Liver (tissue), 9 donors: ENCODE results near the gene SH3PXD2B. TPM values are rescaled to one million over a fixed set of nuclear protein-coding genes. Genes with fewer than 3 reads are reported as not detected.

Experiments
- DNase-seq: peaks from one replicate; pipeline ENCODE4 v3.0.0-alpha.2; 2017; ENCODE audit warnings: low spot score
- H3K27ac ChIP-seq, 2 donors: one replicate each; pipeline ENCODE4 v1.7.0; 2013; ENCODE audit warnings: inconsistent platforms in 2 of 2, low read length in 2 of 2, control low read depth in 1 of 2, low read depth in 1 of 2, mild to moderate bottlenecking in 1 of 2
- H3K27me3 ChIP-seq, 4 donors: one replicate each; pipeline versions ENCODE4 v1.6.1 to v1.7.0; 2013; ENCODE audit warnings: low read length in 3 of 4, inconsistent platforms in 1 of 4, mild to moderate bottlenecking in 1 of 4, moderate library complexity in 1 of 4; ENCODE audit not compliant: control insufficient read depth in 4 of 4, insufficient read depth in 4 of 4
- H3K36me3 ChIP-seq, 4 donors: one replicate each; pipeline versions ENCODE4 v1.6.1 to v1.7.0; 2013; ENCODE audit warnings: low read length in 3 of 4, mild to moderate bottlenecking in 3 of 4, low read depth in 1 of 4, moderate library complexity in 1 of 4; ENCODE audit not compliant: control insufficient read depth in 4 of 4, insufficient read depth in 3 of 4
- H3K4me1 ChIP-seq, 4 donors: one replicate each; pipeline versions ENCODE4 v1.6.1 to v1.7.0; 2013; ENCODE audit warnings: low read length in 3 of 4, mild to moderate bottlenecking in 3 of 4, moderate library complexity in 1 of 4; ENCODE audit not compliant: control insufficient read depth in 4 of 4, insufficient read depth in 4 of 4
- H3K4me3 ChIP-seq, 3 donors: one replicate each; pipeline versions ENCODE4 v1.6.1 to v1.7.0; 2013; ENCODE audit warnings: low read length in 3 of 3, control low read depth in 1 of 3, low read depth in 1 of 3, mild to moderate bottlenecking in 1 of 3
- H3K9ac ChIP-seq, 2 donors: one replicate each; pipeline ENCODE4 v1.7.0; 2013; ENCODE audit warnings: low read length in 2 of 2, mild to moderate bottlenecking in 2 of 2, moderate library complexity in 2 of 2, control low read depth in 1 of 2, low read depth in 1 of 2
- H3K9me3 ChIP-seq, 4 donors: one replicate each; pipeline versions ENCODE4 v1.6.1 to v1.7.0; 2013; ENCODE audit warnings: low read length in 3 of 4; ENCODE audit not compliant: control insufficient read depth in 4 of 4
- EGR1 ChIP-seq, 2 donors: IDR thresholded peaks; 2 replicates each; pipeline ENCODE4 v1.6.1; 2016 to 2018; ENCODE audit warnings: antibody characterized with exemption in 2 of 2, low read depth in 2 of 2
- FOXA1 ChIP-seq: IDR thresholded peaks from 2 replicates; pipeline ENCODE4 v1.6.1; 2016; ENCODE audit warnings: antibody characterized with exemption
- FOXA2 ChIP-seq: IDR thresholded peaks from 2 replicates; pipeline ENCODE4 v1.6.1; 2016; ENCODE audit warnings: antibody characterized with exemption
- GABPA ChIP-seq, 2 donors: IDR thresholded peaks in 1 of 2; conservative IDR thresholded peaks in 1 of 2; 2 replicates each; pipeline ENCODE4 v1.6.1; 2016; ENCODE audit warnings: antibody characterized with exemption in 2 of 2, mild to moderate bottlenecking in 1 of 2, moderate library complexity in 1 of 2
- HNF4A ChIP-seq, 2 donors: conservative IDR thresholded peaks; 2 replicates each; pipeline ENCODE4 v1.6.1; 2016; ENCODE audit warnings: antibody characterized with exemption in 2 of 2, mild to moderate bottlenecking in 2 of 2
- HNF4G ChIP-seq: IDR thresholded peaks from 2 replicates; pipeline ENCODE4 v1.6.1; 2016; ENCODE audit warnings: antibody characterized with exemption
- JUND ChIP-seq, 2 donors: IDR thresholded peaks; 2 replicates each; pipeline ENCODE4 v1.6.1; 2016; ENCODE audit warnings: antibody characterized with exemption in 2 of 2
- NR2F2 ChIP-seq: IDR thresholded peaks from 2 replicates; pipeline ENCODE4 v1.6.1; 2016; ENCODE audit warnings: antibody characterized with exemption
- RAD21 ChIP-seq, 2 donors: IDR thresholded peaks; 2 replicates each; pipeline ENCODE4 v1.6.1; 2016; ENCODE audit warnings: antibody characterized with exemption in 2 of 2, mild to moderate bottlenecking in 2 of 2
- RXRA ChIP-seq, 2 donors: IDR thresholded peaks; 2 replicates each; pipeline ENCODE4 v1.6.1; 2017 to 2018; ENCODE audit warnings: antibody characterized with exemption in 2 of 2, mild to moderate bottlenecking in 1 of 2
- SP1 ChIP-seq: IDR thresholded peaks from 2 replicates; pipeline ENCODE4 v1.6.1; 2018; ENCODE audit warnings: antibody characterized with exemption, mild to moderate bottlenecking
- TAF1 ChIP-seq: conservative IDR thresholded peaks from 2 replicates; pipeline ENCODE4 v1.6.1; 2016; ENCODE audit warnings: antibody characterized with exemption, mild to moderate bottlenecking
- YY1 ChIP-seq: IDR thresholded peaks from 2 replicates; pipeline ENCODE4 v1.6.1; 2016; ENCODE audit warnings: antibody characterized with exemption, mild to moderate bottlenecking
- WGBS: extraction: QIAGEN DNeasy Blood & Tissue Kit; methylation state at CpG from one replicate; pipeline ENCODE4 v1.1.7; 2013; 5-methylcytosine and 5-hydroxymethylcytosine counted together
- polyA plus RNA-seq, 2 donors: library from polyadenylated mRNA; stranded (reverse) in 1 of 2; unstranded in 1 of 2; fragments of 200-250 nt in 1 of 2; fragments of >200 nt in 1 of 2; fragmentation: Nextera tagmentation in 1 of 2; extraction: Ambion mirVana in 1 of 2; gene quantifications; one replicate each; pipeline versions ENCODE4 v1.2.1 to v1.2.3, GENCODE V29; 2013 to 2015
- total RNA-seq, 2 donors: library from RNA; depleted of rRNA; stranded (reverse); fragments of >200 nt; gene quantifications; one replicate each; pipeline ENCODE4 v1.2.3, GENCODE V29; 2014
- TF ChIP-seq, protein P1 (sequence below): IDR thresholded peaks from 2 replicates; pipeline ENCODE4 v1.6.1; 2016; ENCODE audit warnings: antibody characterized with exemption
- TF ChIP-seq, protein P2 (sequence below): IDR thresholded peaks from 2 replicates; pipeline ENCODE4 v1.6.1; 2016; ENCODE audit warnings: antibody characterized with exemption
- TF ChIP-seq, protein P3 (sequence below): IDR thresholded peaks from 2 replicates; pipeline ENCODE4 v1.6.1; 2016; ENCODE audit warnings: antibody characterized with exemption, mild to moderate bottlenecking
- TF ChIP-seq, protein P4 (sequence below): fragments of 150-350 bp; IDR thresholded peaks from 2 replicates; pipeline ENCODE4 v1.5.1; 2017; ENCODE audit warnings: improper control_type of control experiment, low read depth, low read length; ENCODE audit not compliant: missing input control
- TF ChIP-seq, protein P5 (sequence below): IDR thresholded peaks from 2 replicates; pipeline ENCODE4 v1.6.1; 2016; ENCODE audit warnings: antibody characterized with exemption
- donor health status: healthy.
- donor health status: healthy.
- donor health status: healthy.
- donor health status: healthy.
- donor health status: healthy.

Gene SH3PXD2B
- total and polyA plus RNA-seq, 4 donors = 1.1 to 3.3 (median 2.2) TPM

DNA sequence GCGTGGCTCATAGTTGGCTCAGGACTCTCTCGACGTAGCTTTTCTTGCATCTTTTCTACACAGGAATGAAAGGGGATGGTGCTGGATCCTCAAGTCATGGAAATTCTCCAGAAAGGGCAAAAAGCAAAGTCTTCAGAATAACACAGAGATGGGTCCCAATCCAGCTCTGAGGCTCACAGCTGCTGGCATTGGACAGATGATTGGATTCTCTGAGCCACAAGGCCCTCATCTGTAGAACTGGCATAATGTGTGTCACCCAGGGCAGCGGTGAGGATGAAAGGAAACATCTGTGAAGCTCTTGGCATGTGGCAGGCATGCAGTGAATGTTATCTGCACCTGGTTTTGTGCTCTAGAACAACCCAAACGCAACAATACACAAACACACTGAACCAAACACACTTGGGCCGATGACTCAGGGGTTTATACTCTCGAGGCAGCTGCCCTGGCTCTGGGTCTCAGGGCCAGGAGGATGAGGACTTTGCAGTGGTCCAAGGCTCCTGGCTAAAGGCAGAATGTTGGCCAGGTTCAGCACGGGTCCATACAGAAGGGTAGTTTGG, 106.8 kb downstream of the SH3PXD2B start:
- Histone ChIP-seq H3K36me3 (peaks cover 0 to 8% (median 1%) of the 10 kb centered on the region in 4 donors), H3K27me3 (no peaks in the 10 kb centered on the region), H3K4me1 (no peaks in the 10 kb centered on the region), H3K9ac (no peak overlapping the region), H3K9me3 (no peaks in the 10 kb centered on the region), H3K27ac (no peak overlapping the region), H3K4me3 (no peak overlapping the region)
- WGBS = 92% methylated on average over 8 of the region's 8 CpGs
- DNase-seq = no peak
- TF ChIP-seq TAF1 = no peak
- TF ChIP-seq YY1 = no peak
- no peak for TF ChIP-seq EGR1 (IDR thresholded peaks at IDR 0.05; ENCODE audit: low read depth in 2 of 2)
- TF ChIP-seq, protein P1, sequence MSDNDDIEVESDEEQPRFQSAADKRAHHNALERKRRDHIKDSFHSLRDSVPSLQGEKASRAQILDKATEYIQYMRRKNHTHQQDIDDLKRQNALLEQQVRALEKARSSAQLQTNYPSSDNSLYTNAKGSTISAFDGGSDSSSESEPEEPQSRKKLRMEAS = no peak
- no peak for TF ChIP-seq HNF4G
- no peak for TF ChIP-seq HNF4A (conservative IDR thresholded peaks at IDR 0.05)

DNA sequence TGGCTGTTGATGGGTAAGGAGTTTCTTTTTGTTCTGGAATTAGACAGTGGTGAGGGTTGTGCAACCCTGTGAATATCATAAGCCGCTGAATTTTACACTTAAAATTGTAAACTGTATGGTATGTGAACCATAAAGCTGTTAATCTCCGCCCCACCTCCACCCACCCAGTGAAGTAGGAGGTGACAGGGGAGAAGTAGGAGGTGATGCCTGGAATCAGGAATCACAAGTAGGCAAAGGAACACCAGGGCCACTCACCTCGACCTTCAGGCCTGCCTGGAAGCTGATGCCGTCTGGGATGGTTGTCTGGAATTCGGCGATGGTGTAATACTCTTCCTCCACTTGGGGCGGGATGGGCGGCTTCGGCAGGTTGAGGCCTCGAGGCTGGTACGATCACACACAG, 108.4 kb downstream of the SH3PXD2B start:
- H3K27me3 ChIP-seq = no peaks in the 10 kb centered on the region
- H3K9ac ChIP-seq = no peak overlapping the region
- no peaks in the 10 kb centered on the region for H3K4me1 ChIP-seq
- no peak for DNase-seq
- TF ChIP-seq FOXA1 = no peak
- TF ChIP-seq, protein P1 = no peak
- peaks cover 0 to 8% (median 1%) of the 10 kb centered on the region in 4 donors for H3K36me3 ChIP-seq
- no peaks in the 10 kb centered on the region for H3K9me3 ChIP-seq
- 93% methylated on average over 11 of the region's 11 CpGs for WGBS
- no peak overlapping the region for H3K4me3 ChIP-seq
- no peak overlapping the region for H3K27ac ChIP-seq

DNA sequence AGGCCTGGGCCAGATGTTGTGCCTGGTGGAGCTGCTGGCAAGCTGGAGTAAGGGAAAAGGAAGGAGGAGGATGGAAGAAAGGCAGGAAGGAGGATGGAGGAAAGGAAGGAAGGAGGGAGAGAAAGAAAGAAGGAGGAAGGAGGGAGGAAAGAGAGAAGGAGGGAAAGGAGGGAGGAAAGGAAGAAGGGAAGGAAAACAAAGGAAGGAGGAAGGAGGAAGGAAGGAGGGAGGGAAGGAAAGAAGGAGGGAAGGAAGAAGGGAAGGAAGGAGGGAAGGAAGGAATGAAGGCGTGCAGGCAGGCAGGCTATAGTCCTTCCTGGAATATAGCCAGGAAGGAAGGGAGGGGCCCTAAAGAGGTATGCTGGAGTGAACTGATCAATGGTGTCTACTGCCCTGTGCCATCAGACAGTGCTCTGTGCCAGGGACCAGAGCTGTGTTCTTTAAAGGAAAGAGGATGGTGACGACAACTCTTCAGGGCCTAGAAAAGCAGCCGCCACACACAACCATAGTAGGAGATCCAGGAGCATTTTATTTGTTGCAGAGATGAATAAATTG, 109.4 kb downstream of the SH3PXD2B start:
- Histone ChIP-seq H3K9me3 (no peaks in the 10 kb centered on the region), H3K27me3 (no peaks in the 10 kb centered on the region), H3K4me1 (no peaks in the 10 kb centered on the region), H3K27ac (no peak overlapping the region), H3K36me3 (peaks cover 0 to 8% (median 1%) of the 10 kb centered on the region in 4 donors), H3K9ac (no peak overlapping the region), H3K4me3 (no peak overlapping the region)
- 88% methylated on average over 3 of the region's 3 CpGs for WGBS
- no peak for TF ChIP-seq RXRA (IDR thresholded peaks at IDR 0.05)
- TF ChIP-seq, protein P2, sequence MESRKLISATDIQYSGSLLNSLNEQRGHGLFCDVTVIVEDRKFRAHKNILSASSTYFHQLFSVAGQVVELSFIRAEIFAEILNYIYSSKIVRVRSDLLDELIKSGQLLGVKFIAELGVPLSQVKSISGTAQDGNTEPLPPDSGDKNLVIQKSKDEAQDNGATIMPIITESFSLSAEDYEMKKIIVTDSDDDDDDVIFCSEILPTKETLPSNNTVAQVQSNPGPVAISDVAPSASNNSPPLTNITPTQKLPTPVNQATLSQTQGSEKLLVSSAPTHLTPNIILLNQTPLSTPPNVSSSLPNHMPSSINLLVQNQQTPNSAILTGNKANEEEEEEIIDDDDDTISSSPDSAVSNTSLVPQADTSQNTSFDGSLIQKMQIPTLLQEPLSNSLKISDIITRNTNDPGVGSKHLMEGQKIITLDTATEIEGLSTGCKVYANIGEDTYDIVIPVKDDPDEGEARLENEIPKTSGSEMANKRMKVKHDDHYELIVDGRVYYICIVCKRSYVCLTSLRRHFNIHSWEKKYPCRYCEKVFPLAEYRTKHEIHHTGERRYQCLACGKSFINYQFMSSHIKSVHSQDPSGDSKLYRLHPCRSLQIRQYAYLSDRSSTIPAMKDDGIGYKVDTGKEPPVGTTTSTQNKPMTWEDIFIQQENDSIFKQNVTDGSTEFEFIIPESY = no peak
- no peak for TF ChIP-seq RAD21 (IDR thresholded peaks at IDR 0.05)
- no peak for TF ChIP-seq SP1
- no peak for TF ChIP-seq TAF1
- TF ChIP-seq GABPA (IDR thresholded peaks at IDR 0.05 in 1 of 2, conservative IDR thresholded peaks at IDR 0.05 in 1 of 2) = no peak
- TF ChIP-seq, protein P1 = no peak
- TF ChIP-seq, protein P3, sequence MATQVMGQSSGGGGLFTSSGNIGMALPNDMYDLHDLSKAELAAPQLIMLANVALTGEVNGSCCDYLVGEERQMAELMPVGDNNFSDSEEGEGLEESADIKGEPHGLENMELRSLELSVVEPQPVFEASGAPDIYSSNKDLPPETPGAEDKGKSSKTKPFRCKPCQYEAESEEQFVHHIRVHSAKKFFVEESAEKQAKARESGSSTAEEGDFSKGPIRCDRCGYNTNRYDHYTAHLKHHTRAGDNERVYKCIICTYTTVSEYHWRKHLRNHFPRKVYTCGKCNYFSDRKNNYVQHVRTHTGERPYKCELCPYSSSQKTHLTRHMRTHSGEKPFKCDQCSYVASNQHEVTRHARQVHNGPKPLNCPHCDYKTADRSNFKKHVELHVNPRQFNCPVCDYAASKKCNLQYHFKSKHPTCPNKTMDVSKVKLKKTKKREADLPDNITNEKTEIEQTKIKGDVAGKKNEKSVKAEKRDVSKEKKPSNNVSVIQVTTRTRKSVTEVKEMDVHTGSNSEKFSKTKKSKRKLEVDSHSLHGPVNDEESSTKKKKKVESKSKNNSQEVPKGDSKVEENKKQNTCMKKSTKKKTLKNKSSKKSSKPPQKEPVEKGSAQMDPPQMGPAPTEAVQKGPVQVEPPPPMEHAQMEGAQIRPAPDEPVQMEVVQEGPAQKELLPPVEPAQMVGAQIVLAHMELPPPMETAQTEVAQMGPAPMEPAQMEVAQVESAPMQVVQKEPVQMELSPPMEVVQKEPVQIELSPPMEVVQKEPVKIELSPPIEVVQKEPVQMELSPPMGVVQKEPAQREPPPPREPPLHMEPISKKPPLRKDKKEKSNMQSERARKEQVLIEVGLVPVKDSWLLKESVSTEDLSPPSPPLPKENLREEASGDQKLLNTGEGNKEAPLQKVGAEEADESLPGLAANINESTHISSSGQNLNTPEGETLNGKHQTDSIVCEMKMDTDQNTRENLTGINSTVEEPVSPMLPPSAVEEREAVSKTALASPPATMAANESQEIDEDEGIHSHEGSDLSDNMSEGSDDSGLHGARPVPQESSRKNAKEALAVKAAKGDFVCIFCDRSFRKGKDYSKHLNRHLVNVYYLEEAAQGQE = no peak
- TF ChIP-seq, protein P4, sequence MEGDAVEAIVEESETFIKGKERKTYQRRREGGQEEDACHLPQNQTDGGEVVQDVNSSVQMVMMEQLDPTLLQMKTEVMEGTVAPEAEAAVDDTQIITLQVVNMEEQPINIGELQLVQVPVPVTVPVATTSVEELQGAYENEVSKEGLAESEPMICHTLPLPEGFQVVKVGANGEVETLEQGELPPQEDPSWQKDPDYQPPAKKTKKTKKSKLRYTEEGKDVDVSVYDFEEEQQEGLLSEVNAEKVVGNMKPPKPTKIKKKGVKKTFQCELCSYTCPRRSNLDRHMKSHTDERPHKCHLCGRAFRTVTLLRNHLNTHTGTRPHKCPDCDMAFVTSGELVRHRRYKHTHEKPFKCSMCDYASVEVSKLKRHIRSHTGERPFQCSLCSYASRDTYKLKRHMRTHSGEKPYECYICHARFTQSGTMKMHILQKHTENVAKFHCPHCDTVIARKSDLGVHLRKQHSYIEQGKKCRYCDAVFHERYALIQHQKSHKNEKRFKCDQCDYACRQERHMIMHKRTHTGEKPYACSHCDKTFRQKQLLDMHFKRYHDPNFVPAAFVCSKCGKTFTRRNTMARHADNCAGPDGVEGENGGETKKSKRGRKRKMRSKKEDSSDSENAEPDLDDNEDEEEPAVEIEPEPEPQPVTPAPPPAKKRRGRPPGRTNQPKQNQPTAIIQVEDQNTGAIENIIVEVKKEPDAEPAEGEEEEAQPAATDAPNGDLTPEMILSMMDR = no peak
- no peak for TF ChIP-seq NR2F2
- TF ChIP-seq FOXA1 = no peak
- TF ChIP-seq YY1 = no peak
- TF ChIP-seq HNF4A (conservative IDR thresholded peaks at IDR 0.05) = no peak
- no peak for TF ChIP-seq JUND (IDR thresholded peaks at IDR 0.05)
- no peak for TF ChIP-seq EGR1 (IDR thresholded peaks at IDR 0.05; ENCODE audit: low read depth in 2 of 2)
- TF ChIP-seq FOXA2 = no peak
- TF ChIP-seq HNF4G = no peak
- TF ChIP-seq, protein P5, sequence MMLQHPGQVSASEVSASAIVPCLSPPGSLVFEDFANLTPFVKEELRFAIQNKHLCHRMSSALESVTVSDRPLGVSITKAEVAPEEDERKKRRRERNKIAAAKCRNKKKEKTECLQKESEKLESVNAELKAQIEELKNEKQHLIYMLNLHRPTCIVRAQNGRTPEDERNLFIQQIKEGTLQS = no peak
- no peak for DNase-seq
